Trophoblast cell (in vitro differentiated cells and primary cell): ENCODE results near the gene SMTNL1.
A peak's percentile ranks its signal among the peaks of the same experiment; 100 is the strongest.

Experiments
- DNase-seq, 2 donors: peaks; one replicate each; pipeline ENCODE4 v3.0.0-alpha.2; 2016
- H2AFZ ChIP-seq: 2 replicates; pipeline ENCODE4 v1.6.1; 2013; ENCODE audit warnings: low read length, moderate library complexity, mild to moderate bottlenecking; ENCODE audit not compliant: insufficient read depth, poor library complexity
- H2AK5ac ChIP-seq: 2 replicates; pipeline ENCODE4 v1.6.1; 2013; ENCODE audit warnings: mild to moderate bottlenecking, low read length
- H2BK120ac ChIP-seq: 2 replicates; pipeline ENCODE4 v1.6.1; 2013; ENCODE audit warnings: low read length, mild to moderate bottlenecking, moderate library complexity; ENCODE audit not compliant: insufficient read depth, poor library complexity
- H2BK12ac ChIP-seq: 2 replicates; pipeline ENCODE4 v1.6.1; 2013; ENCODE audit warnings: mild to moderate bottlenecking, low read length, moderate library complexity
- H2BK5ac ChIP-seq: 2 replicates; pipeline ENCODE4 v1.6.1; 2013; ENCODE audit warnings: low read length, low read depth, moderate library complexity, mild to moderate bottlenecking; ENCODE audit not compliant: poor library complexity
- H3K14ac ChIP-seq: 2 replicates; pipeline ENCODE4 v1.6.1; 2013; ENCODE audit warnings: mild to moderate bottlenecking, low read length
- H3K18ac ChIP-seq: 2 replicates; pipeline ENCODE4 v1.6.1; 2013; ENCODE audit warnings: mild to moderate bottlenecking, low read length
- H3K23ac ChIP-seq: 2 replicates; pipeline ENCODE4 v1.6.1; 2013; ENCODE audit warnings: low read length
- H3K27ac ChIP-seq: 2 replicates; pipeline ENCODE4 v1.5.1; 2013; ENCODE audit warnings: low read depth, mild to moderate bottlenecking, inconsistent platforms, low read length, moderate library complexity
- H3K27me3 ChIP-seq: 2 replicates; pipeline ENCODE4 v1.6.1; 2013; ENCODE audit warnings: inconsistent platforms, mild to moderate bottlenecking, low read length, moderate library complexity; ENCODE audit not compliant: insufficient read depth
- H3K36me3 ChIP-seq, 2 experiments: 1 replicate in 1 of 2; 2 replicates in 1 of 2; pipeline ENCODE4 v1.6.1; 2013; ENCODE audit warnings: low read length in 2 of 2, mild to moderate bottlenecking in 2 of 2, moderate library complexity in 1 of 2; ENCODE audit not compliant: insufficient read depth in 2 of 2, control insufficient read depth in 1 of 2
- H3K4ac ChIP-seq: 2 replicates; pipeline ENCODE4 v1.6.1; 2013; ENCODE audit warnings: low read depth, mild to moderate bottlenecking, low read length, moderate library complexity
- H3K4me1 ChIP-seq, 2 experiments: 1 replicate in 1 of 2; 2 replicates in 1 of 2; pipeline ENCODE4 v1.6.1; 2013; ENCODE audit warnings: low read length in 2 of 2, mild to moderate bottlenecking in 2 of 2, moderate library complexity in 1 of 2; ENCODE audit not compliant: insufficient read depth in 2 of 2, control insufficient read depth in 1 of 2
- H3K4me2 ChIP-seq: 2 replicates; pipeline ENCODE4 v1.6.1; 2013; ENCODE audit warnings: inconsistent platforms, mild to moderate bottlenecking, low read length, moderate library complexity
- H3K4me3 ChIP-seq: 2 replicates; pipeline ENCODE4 v1.5.1; 2013; ENCODE audit warnings: mild to moderate bottlenecking, low read depth, low read length, inconsistent platforms
- H3K79me1 ChIP-seq: one replicate; pipeline ENCODE4 v1.6.1; 2013; ENCODE audit warnings: low read length
- H3K79me2 ChIP-seq: 2 replicates; pipeline ENCODE4 v1.6.1; 2013; ENCODE audit warnings: low read length, mild to moderate bottlenecking; ENCODE audit not compliant: control insufficient read depth, insufficient read depth, poor library complexity
- H3K9ac ChIP-seq: 2 replicates; pipeline ENCODE4 v1.6.1; 2013; ENCODE audit warnings: mild to moderate bottlenecking, low read length
- H3K9me3 ChIP-seq: 2 replicates; pipeline ENCODE4 v1.6.1; 2013; ENCODE audit warnings: low read depth, mild to moderate bottlenecking, control low read depth, inconsistent platforms, low read length; ENCODE audit not compliant: insufficient read depth
- H4K12ac ChIP-seq: 2 replicates; pipeline ENCODE4 v1.6.1; 2013; ENCODE audit warnings: low read depth, mild to moderate bottlenecking, low read length, moderate library complexity
- H4K8ac ChIP-seq: 2 replicates; pipeline ENCODE4 v1.6.1; 2013; ENCODE audit warnings: low read depth, mild to moderate bottlenecking, low read length, moderate library complexity
- H4K91ac ChIP-seq: one replicate; pipeline ENCODE4 v1.6.1; 2013; ENCODE audit warnings: low read depth, mild to moderate bottlenecking, low read length, moderate library complexity
- WGBS: extraction: QIAGEN DNeasy Blood & Tissue Kit; methylation state at CpG from one replicate; pipeline ENCODE4 v1.1.7; 2013; ENCODE audit warnings: missing lambda C conversion rate; ENCODE audit not compliant: insufficient read length, insufficient coverage; ENCODE audit errors: extremely low coverage; 5-methylcytosine and 5-hydroxymethylcytosine counted together

The SMTNL1 gene

GRCh38 chr11:57513452-57513795 is 24.0 kb upstream of the SMTNL1 start:
- Histone ChIP-seq H4K91ac (no peak overlapping the region), H3K23ac (no peak overlapping the region), H2BK5ac (no peak overlapping the region), H2BK12ac (no peak overlapping the region), H3K14ac (no peak overlapping the region), H2BK120ac (no peak overlapping the region), H3K4me3 (no peak overlapping the region), H2AFZ (no peak overlapping the region), H3K18ac (no peak overlapping the region), H3K79me1 (no peaks in the 10 kb centered on the region), H3K9me3 (no peaks in the 10 kb centered on the region), H3K4me1 (peaks cover 8% of the 10 kb centered on the region in 2 experiments), H3K4me2 (no peak overlapping the region), H3K4ac (no peak overlapping the region), H3K27me3 (peaks cover 38% of the 10 kb centered on the region), H3K79me2 (no peaks in the 10 kb centered on the region), H3K36me3 (no peaks in the 10 kb centered on the region), H4K12ac (no peak overlapping the region), H2AK5ac (no peak overlapping the region), H4K8ac (no peak overlapping the region), H3K9ac (no peak overlapping the region), H3K27ac (no peak overlapping the region)
- no peak for DNase-seq
- no CpG with 5 or more reads among the region's 1 CpG for WGBS

- no CpG with 5 or more reads among the region's 35 CpGs for WGBS
- H3K14ac ChIP-seq: no peak overlapping the region
Measured at GRCh38 chr11:57513911-57514537, 23.4 kb upstream of the SMTNL1 start.

GRCh38 chr11:57514538-57515331 is 22.7 kb upstream of the SMTNL1 start:
- Histone ChIP-seq H4K12ac (no peak overlapping the region), H3K23ac (no peak overlapping the region), H3K14ac (no peak overlapping the region), H4K91ac (no peak overlapping the region), H2AK5ac (no peak overlapping the region), H2BK5ac (no peak overlapping the region), H3K36me3 (no peaks in the 10 kb centered on the region), H3K9ac (no peak overlapping the region), H2BK12ac (no peak overlapping the region), H2AFZ (peak overlapping the region; percentile 83), H3K79me2 (no peaks in the 10 kb centered on the region), H4K8ac (no peak overlapping the region), H3K4me1 (peaks cover 8% of the 10 kb centered on the region in 2 experiments), H3K4ac (no peak overlapping the region), H3K27me3 (peaks cover 38% of the 10 kb centered on the region), H3K4me3 (peak overlapping the region; percentile 63), H3K27ac (no peak overlapping the region), H3K79me1 (no peaks in the 10 kb centered on the region), H3K4me2 (peak overlapping the region; percentile 98), H3K18ac (peak overlapping the region; percentile 56), H2BK120ac (peak overlapping the region; percentile 1), H3K9me3 (no peaks in the 10 kb centered on the region)
- no CpG with 5 or more reads among the region's 57 CpGs for WGBS
- DNase-seq: peak in 1 of 2 donors; percentile 23

More at GRCh38 chr11:57513911-57514537, 23.4 kb upstream of the SMTNL1 start:
- no peaks in the 10 kb centered on the region for H3K79me1 ChIP-seq
- H3K27ac ChIP-seq: no peak overlapping the region
- no peak overlapping the region for H2BK12ac ChIP-seq
- peaks cover 38% of the 10 kb centered on the region for H3K27me3 ChIP-seq
- H3K4me3 ChIP-seq: no peak overlapping the region
- no peak overlapping the region for H4K8ac ChIP-seq
- H2AFZ ChIP-seq: no peak overlapping the region
- peaks cover 8% of the 10 kb centered on the region in 2 experiments for H3K4me1 ChIP-seq
- H3K23ac ChIP-seq: no peak overlapping the region
- H3K4ac ChIP-seq: no peak overlapping the region
- H2BK5ac ChIP-seq: no peak overlapping the region
- H3K79me2 ChIP-seq: no peaks in the 10 kb centered on the region
- no peak overlapping the region for H4K91ac ChIP-seq
- no peaks in the 10 kb centered on the region for H3K9me3 ChIP-seq
- no peaks in the 10 kb centered on the region for H3K36me3 ChIP-seq
- DNase-seq: peak in 1 of 2 donors; percentile 21
- no peak overlapping the region for H2BK120ac ChIP-seq
- H2AK5ac ChIP-seq: no peak overlapping the region
- no peak overlapping the region for H3K9ac ChIP-seq
- no peak overlapping the region for H3K18ac ChIP-seq
- H4K12ac ChIP-seq: no peak overlapping the region
- H3K4me2 ChIP-seq: peak overlapping the region; percentile 98

GRCh38 chr11:57515332-57516060 is 21.9 kb upstream of the SMTNL1 start, which contains the start of gene SLC43A1:
SLC43A1 (minus strand) TSS chr11:57515702; CDS start chr11:57514111, 1,591 bp downstream.
- no peak within 1 kb of the TSS for H3K4ac ChIP-seq
- peak within 1 kb of the TSS; percentile 98 for H3K4me2 ChIP-seq
- peak within 1 kb of the TSS; percentile 1 for H2BK120ac ChIP-seq
- H3K9me3 ChIP-seq: no peaks in the 10 kb centered on the region
- no peak within 1 kb of the TSS for H2AK5ac ChIP-seq
- H2BK12ac ChIP-seq: no peak within 1 kb of the TSS
- H3K79me1 ChIP-seq: no peaks in the 10 kb centered on the region
- no CpG with 5 or more reads among the region's 66 CpGs for WGBS
- no peak within 1 kb of the TSS for H3K14ac ChIP-seq
- H4K8ac ChIP-seq: no peak within 1 kb of the TSS
- no peak within 1 kb of the TSS for H2BK5ac ChIP-seq
- no peak within 1 kb of the TSS for H3K27ac ChIP-seq
- no peaks in the 10 kb centered on the region for H3K79me2 ChIP-seq
- no peak within 1 kb of the TSS for H3K9ac ChIP-seq
- no peak within 1 kb of the TSS for H4K12ac ChIP-seq
- H3K36me3 ChIP-seq: no peaks in the 10 kb centered on the region
- H3K4me3 ChIP-seq: peak within 1 kb of the TSS; percentile 63
- H3K4me1 ChIP-seq: peaks cover 8% of the 10 kb centered on the region in 2 experiments
- no peak within 1 kb of the TSS for H4K91ac ChIP-seq
- H3K23ac ChIP-seq: no peak within 1 kb of the TSS
- peak in 1 of 2 donors; percentile 18 for DNase-seq
- peak within 1 kb of the TSS; percentile 56 for H3K18ac ChIP-seq
- H2AFZ ChIP-seq: peak within 1 kb of the TSS; percentile 83
- H3K27me3 ChIP-seq: peaks cover 38% of the 10 kb centered on the region
